IPS DF 4.7 (cell line): ENCODE results near the gene CEBPZOS.

Experiments
- DNase-seq: peaks from one replicate; pipeline ENCODE4 v3.0.0-alpha.2; 2013; ENCODE audit warnings: low spot score; ENCODE audit errors: extremely low read depth

The CEBPZOS gene

GRCh38 chr2:37231241-37232130 is 35.2 kb downstream of the CEBPZOS start, which contains the start of the genes CEBPZ and NDUFAF7:
TSS of gene CEBPZ (minus strand) at chr2:37231596. CDS start at chr2:37231567, 29 bp downstream.
TSS of gene NDUFAF7 (plus strand) at chr2:37231658. CDS start at chr2:37231706, 48 bp downstream.
- DNase-seq = peak; percentile 79

GRCh38 chr2:37232131-37232933 is 36.0 kb downstream of the CEBPZOS start:
- no peak for DNase-seq

- DNase-seq = no peak
These were observed 47.1 kb downstream of the CEBPZOS start for GRCh38 chr2:37243435-37243834.

GRCh38 chr2:37244017-37244416 is 47.7 kb downstream of the CEBPZOS start:
- no peak for DNase-seq

GRCh38 chr2:37244755-37245154 is 48.5 kb downstream of the CEBPZOS start:
- DNase-seq = no peak

GRCh38 chr2:37246205-37246604 is 49.9 kb downstream of the CEBPZOS start:
- no peak for DNase-seq

- no peak for DNase-seq
These were observed 54.8 kb downstream of the CEBPZOS start for GRCh38 chr2:37250869-37251740.
